ENCODE data around the gene PRKAR1B.
A peak's percentile ranks its signal among the peaks of the same experiment; 100 is the strongest.

The PRKAR1B gene

GRCh38 chr7:770336-770735 lies 43.3 kb upstream of the PRKAR1B start:
- TF ChIP-seq, protein P1, sequence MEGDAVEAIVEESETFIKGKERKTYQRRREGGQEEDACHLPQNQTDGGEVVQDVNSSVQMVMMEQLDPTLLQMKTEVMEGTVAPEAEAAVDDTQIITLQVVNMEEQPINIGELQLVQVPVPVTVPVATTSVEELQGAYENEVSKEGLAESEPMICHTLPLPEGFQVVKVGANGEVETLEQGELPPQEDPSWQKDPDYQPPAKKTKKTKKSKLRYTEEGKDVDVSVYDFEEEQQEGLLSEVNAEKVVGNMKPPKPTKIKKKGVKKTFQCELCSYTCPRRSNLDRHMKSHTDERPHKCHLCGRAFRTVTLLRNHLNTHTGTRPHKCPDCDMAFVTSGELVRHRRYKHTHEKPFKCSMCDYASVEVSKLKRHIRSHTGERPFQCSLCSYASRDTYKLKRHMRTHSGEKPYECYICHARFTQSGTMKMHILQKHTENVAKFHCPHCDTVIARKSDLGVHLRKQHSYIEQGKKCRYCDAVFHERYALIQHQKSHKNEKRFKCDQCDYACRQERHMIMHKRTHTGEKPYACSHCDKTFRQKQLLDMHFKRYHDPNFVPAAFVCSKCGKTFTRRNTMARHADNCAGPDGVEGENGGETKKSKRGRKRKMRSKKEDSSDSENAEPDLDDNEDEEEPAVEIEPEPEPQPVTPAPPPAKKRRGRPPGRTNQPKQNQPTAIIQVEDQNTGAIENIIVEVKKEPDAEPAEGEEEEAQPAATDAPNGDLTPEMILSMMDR (conservative IDR thresholded peaks at IDR 0.05; ENCODE audit: low read length): no peak
- TF ChIP-seq EZH2phosphoT487 (IDR thresholded peaks at IDR 0.05; ENCODE audit: borderline replicate concordance): no peak
- no peaks in the 10 kb centered on the region for H3F3A ChIP-seq (ENCODE audit: low read depth)
- H3K9me3 ChIP-seq (ENCODE audit: insufficient read depth, low read depth, low read length): no peaks in the 10 kb centered on the region
- no peaks in the 10 kb centered on the region for H3K27me3 ChIP-seq (ENCODE audit: insufficient read depth, low read length, poor library complexity, severe bottlenecking)
- no peaks in the 10 kb centered on the region for H3K4me1 ChIP-seq (ENCODE audit: insufficient read depth, low read length, poor library complexity, severe bottlenecking)
- H3K4me2 ChIP-seq (ENCODE audit: low read depth, low read length, poor library complexity, severe bottlenecking): no peak overlapping the region
- H3K9ac ChIP-seq (ENCODE audit: low read depth, low read length, poor library complexity, severe bottlenecking): no peak overlapping the region
- no peak overlapping the region for H3K4me3 ChIP-seq (ENCODE audit: low read length, poor library complexity, severe bottlenecking)
- no peaks in the 10 kb centered on the region for H4K20me1 ChIP-seq (ENCODE audit: insufficient read depth, low read length, poor library complexity, severe bottlenecking)
- H2AFZ ChIP-seq (ENCODE audit: low read length): no peak overlapping the region
- H3K9me2 ChIP-seq (replicated peaks; ENCODE audit: low read depth, low read length): no peaks in the 10 kb centered on the region
- peaks cover 19% of the 10 kb centered on the region; the same call in 1 of the 2 replicates for H3K36me3 ChIP-seq (ENCODE audit: insufficient read depth, low read length)
- no peaks in the 10 kb centered on the region for H3K79me2 ChIP-seq (ENCODE audit: insufficient read depth, low read length)

DNA sequence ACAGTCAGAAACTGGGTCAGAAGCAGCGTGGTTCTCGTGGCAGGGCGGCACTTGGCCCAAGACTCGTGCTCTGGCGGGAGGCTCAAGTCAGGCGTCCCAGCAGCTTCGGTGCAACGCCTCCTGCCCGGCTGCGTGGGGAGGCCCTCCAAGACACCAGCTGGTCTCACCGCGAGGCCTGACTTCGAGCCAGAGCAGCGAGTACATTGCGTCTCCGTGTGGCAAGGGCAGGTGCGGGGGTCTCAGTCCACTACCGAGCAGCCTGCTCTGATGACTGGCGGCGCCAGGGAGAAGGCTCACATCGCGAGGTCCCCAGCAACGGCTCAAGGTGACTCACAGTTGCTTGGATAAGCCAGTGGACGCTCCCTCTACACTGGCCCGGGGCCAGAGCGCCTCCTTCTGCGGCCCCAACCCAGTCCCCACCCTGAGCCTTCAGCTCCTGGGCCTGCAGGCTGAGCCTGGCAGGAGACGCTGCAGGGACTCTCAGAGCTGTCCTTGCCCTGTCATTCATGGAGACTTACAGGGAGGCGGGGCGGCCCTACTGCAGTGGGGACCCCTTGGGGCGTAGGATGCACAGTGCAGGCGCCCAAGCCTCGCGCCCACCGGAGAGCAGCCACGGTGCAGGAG lies 41.9 kb upstream of the PRKAR1B start:
- Histone ChIP-seq H3K4me1 (ENCODE audit: insufficient read depth, low read length, poor library complexity, severe bottlenecking) (no peaks in the 10 kb centered on the region), H3K9ac (ENCODE audit: low read depth, low read length, poor library complexity, severe bottlenecking) (no peak overlapping the region), H3K4me2 (ENCODE audit: low read depth, low read length, poor library complexity, severe bottlenecking) (no peak overlapping the region), H3K27me3 (ENCODE audit: insufficient read depth, low read length, poor library complexity, severe bottlenecking) (no peaks in the 10 kb centered on the region), H3F3A (ENCODE audit: low read depth) (no peaks in the 10 kb centered on the region), H3K4me3 (ENCODE audit: low read length, poor library complexity, severe bottlenecking) (no peak overlapping the region), H3K9me2 (replicated peaks; ENCODE audit: low read depth, low read length) (no peaks in the 10 kb centered on the region), H3K36me3 (ENCODE audit: insufficient read depth, low read length) (peaks cover 24% of the 10 kb centered on the region; the same call in 1 of the 2 replicates), H3K79me2 (ENCODE audit: insufficient read depth, low read length) (no peaks in the 10 kb centered on the region), H2AFZ (ENCODE audit: low read length) (no peak overlapping the region), H4K20me1 (ENCODE audit: insufficient read depth, low read length, poor library complexity, severe bottlenecking) (no peaks in the 10 kb centered on the region), H3K9me3 (ENCODE audit: insufficient read depth, low read depth, low read length) (no peaks in the 10 kb centered on the region)
- TF ChIP-seq, protein P1 (conservative IDR thresholded peaks at IDR 0.05; ENCODE audit: low read length): peak; percentile 18; the same call in 1 of the 2 replicates
- no peak for TF ChIP-seq EZH2phosphoT487 (IDR thresholded peaks at IDR 0.05; ENCODE audit: borderline replicate concordance)

GRCh38 chr7:767941-768731 lies 41.1 kb upstream of the PRKAR1B start:
- H2AFZ ChIP-seq (ENCODE audit: low read length): no peak overlapping the region
- H3K9me3 ChIP-seq (ENCODE audit: insufficient read depth, low read depth, low read length): no peaks in the 10 kb centered on the region
- H3K4me2 ChIP-seq (ENCODE audit: low read depth, low read length, poor library complexity, severe bottlenecking): no peak overlapping the region
- H3K9ac ChIP-seq (ENCODE audit: low read depth, low read length, poor library complexity, severe bottlenecking): no peak overlapping the region
- H3K9me2 ChIP-seq (replicated peaks; ENCODE audit: low read depth, low read length): no peaks in the 10 kb centered on the region
- no peak for TF ChIP-seq EZH2phosphoT487 (IDR thresholded peaks at IDR 0.05; ENCODE audit: borderline replicate concordance)
- TF ChIP-seq, protein P1 (conservative IDR thresholded peaks at IDR 0.05; ENCODE audit: low read length): no peak
- no peaks in the 10 kb centered on the region for H3K27me3 ChIP-seq (ENCODE audit: insufficient read depth, low read length, poor library complexity, severe bottlenecking)
- H3K4me3 ChIP-seq (ENCODE audit: low read length, poor library complexity, severe bottlenecking): no peak overlapping the region
- no peaks in the 10 kb centered on the region for H3K4me1 ChIP-seq (ENCODE audit: insufficient read depth, low read length, poor library complexity, severe bottlenecking)
- peaks cover 30% of the 10 kb centered on the region; the same call in 1 of the 2 replicates for H3K36me3 ChIP-seq (ENCODE audit: insufficient read depth, low read length)
- no peaks in the 10 kb centered on the region for H3K79me2 ChIP-seq (ENCODE audit: insufficient read depth, low read length)
- no peaks in the 10 kb centered on the region for H4K20me1 ChIP-seq (ENCODE audit: insufficient read depth, low read length, poor library complexity, severe bottlenecking)
- H3F3A ChIP-seq (ENCODE audit: low read depth): no peaks in the 10 kb centered on the region

All from Loucy (cell line).